B cell (primary cell): ENCODE data around the gene SETBP1.

ENCODE experiments used
- CTCF ChIP-seq: fragments of 200-600 bp; IDR thresholded peaks from one replicate; pipeline ENCODE4 v1.8.0; 2022; ENCODE audit warnings: antibody characterized with exemption, mild to moderate bottlenecking
- EZH2 ChIP-seq: IDR thresholded peaks from 2 replicates; pipeline ENCODE4 v1.6.1; 2012; ENCODE audit warnings: borderline replicate concordance, low read depth, mild to moderate bottlenecking, moderate library complexity, low read length; ENCODE audit not compliant: insufficient read depth, poor library complexity, severe bottlenecking

GRCh38 chr18:44893966-44894365, 213.3 kb downstream of the SETBP1 start:
- no peak for TF ChIP-seq EZH2
- TF ChIP-seq CTCF: no peak
